ENCODE measurements around the gene FAM110A.
"Not testable (repeated sequence)": the region's sequence is repeated elsewhere in the genome, so short reads cannot be mapped to it uniquely, and the experiment has no call there.

The FAM110A gene

DNA sequence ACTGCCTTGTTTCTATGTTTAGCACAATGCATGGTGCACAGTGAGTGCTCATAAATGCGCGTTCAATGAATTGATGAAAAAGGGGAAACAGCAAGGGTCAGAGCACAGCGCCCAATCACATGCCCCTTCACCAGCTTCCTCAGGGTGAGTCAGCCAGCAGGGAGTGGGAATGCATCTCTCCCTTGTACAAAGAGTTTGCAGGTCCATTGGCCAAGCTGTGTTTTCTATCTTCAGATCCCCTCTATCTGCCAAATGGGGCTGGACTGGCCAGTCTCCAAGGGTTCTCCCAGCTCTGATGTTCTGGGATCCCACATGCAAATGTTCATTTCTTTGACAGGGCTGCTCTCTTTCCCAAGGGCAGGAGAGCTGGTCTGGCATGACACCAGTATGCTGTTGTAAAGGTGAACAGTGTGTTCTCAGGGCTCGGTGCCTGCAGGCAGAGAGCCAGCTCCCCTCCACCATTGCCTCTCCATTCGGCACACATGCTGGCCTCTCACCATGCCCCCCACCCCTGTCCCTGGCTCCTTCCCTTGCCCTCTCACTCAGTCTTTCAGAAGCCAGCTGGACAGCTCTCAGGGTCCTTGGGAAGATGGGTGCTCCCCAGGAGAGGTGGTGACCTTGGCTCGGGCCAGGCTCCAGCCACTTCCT, 57.7 kb downstream of the FAM110A start:
- DNase-seq (ENCODE audit: low read depth, low spot score), result no peak
- no peak overlapping the region for H3K27ac ChIP-seq

DNA sequence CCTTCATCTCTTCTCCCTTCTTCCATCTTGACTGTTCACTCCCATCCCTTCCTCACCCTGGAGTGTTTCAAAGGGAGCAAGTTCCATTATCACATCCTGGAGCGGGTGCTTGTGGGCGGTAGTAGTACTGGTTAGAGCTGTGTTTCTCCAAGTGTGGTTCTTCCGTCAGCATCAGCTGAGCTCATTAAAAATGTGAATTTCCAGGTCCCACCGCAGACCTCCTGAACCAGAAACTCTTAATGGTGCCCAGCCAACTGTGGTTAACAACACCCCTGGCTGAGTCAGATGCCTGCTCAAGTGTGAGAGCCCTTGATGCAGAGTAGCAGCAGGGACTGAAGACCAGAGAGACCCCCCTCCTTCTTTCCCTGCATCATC, 58.2 kb downstream of the FAM110A start:
- H3K27ac ChIP-seq, result no peak overlapping the region

DNA sequence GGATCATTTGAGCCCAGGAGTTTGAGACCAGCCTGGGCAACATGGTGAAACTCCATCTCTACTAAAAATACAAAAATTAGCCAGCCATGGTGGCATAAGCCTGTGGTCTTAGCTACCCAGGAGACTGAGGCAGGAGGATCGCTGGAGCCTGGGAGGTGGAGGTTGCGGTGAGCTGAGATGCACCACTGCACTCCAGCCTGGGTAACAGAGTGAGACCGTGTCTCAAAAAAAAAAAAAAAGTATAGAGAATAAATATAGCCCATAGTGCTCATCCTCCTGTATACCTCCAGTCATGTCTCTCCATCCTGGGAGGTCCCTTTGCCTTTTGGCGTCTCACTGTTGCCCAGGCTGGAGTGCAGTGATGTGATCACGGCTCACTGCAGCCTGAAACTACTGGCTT, 58.9 kb downstream of the FAM110A start:
- not testable (repeated sequence) for H3K27ac ChIP-seq; DNase-seq (ENCODE audit: low read depth, low spot score)

More for the DNA sequence above, 58.2 kb downstream of the FAM110A start:
- no peak for DNase-seq (ENCODE audit: low read depth, low spot score)

Measured in epithelial cell of prostate (primary cell).